ENCODE measurements around the gene FFAR4. TPM values are rescaled to one million over a fixed set of nuclear protein-coding genes. Genes with fewer than 3 reads are reported as not detected.

Gene FFAR4
- total RNA-seq, 1 donor from 2014 or later, result not detected

DNA sequence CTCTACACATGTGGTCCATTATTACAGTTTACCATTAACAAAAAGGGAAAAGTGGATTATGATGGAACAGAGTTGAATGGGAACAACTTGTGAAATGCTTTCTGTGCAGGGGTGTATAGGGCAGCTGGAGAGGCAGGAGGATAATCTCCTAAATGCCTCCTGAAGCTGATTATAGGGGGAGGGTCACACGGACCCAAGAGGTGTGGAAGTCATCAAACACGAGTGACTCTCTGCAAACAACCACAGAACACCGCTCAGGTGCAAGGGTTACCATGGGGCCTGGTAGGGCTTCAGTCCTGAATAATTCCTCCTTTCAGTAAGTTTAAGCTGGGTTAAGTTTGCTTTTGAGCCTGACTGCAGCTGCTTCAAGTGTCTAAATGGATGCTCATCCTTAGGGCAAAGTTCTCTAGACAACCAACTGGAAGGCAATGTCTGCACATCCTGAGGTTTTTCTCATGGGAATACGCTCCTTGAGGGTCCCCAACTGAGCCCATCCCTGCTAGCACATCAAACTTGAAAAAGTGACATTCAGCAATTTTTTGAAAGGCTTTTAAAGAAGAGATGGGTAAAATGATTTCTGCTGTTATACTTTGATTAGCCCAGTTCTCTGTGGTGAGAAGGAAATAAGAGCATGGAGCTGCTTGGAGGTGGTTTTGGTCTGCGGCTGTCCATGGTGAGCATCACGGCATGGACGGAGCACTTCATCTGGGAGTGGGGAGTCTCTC is 47.8 kb downstream of the FFAR4 start:
- no peak overlapping the region for H3K4me3 Mint-ChIP-seq (ENCODE audit: unreplicated experiment)
- H3K27ac Mint-ChIP-seq (ENCODE audit: unreplicated experiment), result no peak overlapping the region
- no peak for DNase-seq (ENCODE audit: extremely low spot score, unreplicated experiment)
- TF ChIP-seq, protein P1, sequence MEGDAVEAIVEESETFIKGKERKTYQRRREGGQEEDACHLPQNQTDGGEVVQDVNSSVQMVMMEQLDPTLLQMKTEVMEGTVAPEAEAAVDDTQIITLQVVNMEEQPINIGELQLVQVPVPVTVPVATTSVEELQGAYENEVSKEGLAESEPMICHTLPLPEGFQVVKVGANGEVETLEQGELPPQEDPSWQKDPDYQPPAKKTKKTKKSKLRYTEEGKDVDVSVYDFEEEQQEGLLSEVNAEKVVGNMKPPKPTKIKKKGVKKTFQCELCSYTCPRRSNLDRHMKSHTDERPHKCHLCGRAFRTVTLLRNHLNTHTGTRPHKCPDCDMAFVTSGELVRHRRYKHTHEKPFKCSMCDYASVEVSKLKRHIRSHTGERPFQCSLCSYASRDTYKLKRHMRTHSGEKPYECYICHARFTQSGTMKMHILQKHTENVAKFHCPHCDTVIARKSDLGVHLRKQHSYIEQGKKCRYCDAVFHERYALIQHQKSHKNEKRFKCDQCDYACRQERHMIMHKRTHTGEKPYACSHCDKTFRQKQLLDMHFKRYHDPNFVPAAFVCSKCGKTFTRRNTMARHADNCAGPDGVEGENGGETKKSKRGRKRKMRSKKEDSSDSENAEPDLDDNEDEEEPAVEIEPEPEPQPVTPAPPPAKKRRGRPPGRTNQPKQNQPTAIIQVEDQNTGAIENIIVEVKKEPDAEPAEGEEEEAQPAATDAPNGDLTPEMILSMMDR (IDR thresholded peaks at IDR 0.05), result no peak
- H3K36me3 Mint-ChIP-seq (ENCODE audit: unreplicated experiment), result no peaks in the 10 kb centered on the region
- no peaks in the 10 kb centered on the region for H3K4me1 Mint-ChIP-seq (ENCODE audit: unreplicated experiment)
- peaks cover 13% of the 10 kb centered on the region for H3K27me3 Mint-ChIP-seq (ENCODE audit: unreplicated experiment)
- no peaks in the 10 kb centered on the region for H3K9me3 Mint-ChIP-seq (ENCODE audit: unreplicated experiment)

DNA sequence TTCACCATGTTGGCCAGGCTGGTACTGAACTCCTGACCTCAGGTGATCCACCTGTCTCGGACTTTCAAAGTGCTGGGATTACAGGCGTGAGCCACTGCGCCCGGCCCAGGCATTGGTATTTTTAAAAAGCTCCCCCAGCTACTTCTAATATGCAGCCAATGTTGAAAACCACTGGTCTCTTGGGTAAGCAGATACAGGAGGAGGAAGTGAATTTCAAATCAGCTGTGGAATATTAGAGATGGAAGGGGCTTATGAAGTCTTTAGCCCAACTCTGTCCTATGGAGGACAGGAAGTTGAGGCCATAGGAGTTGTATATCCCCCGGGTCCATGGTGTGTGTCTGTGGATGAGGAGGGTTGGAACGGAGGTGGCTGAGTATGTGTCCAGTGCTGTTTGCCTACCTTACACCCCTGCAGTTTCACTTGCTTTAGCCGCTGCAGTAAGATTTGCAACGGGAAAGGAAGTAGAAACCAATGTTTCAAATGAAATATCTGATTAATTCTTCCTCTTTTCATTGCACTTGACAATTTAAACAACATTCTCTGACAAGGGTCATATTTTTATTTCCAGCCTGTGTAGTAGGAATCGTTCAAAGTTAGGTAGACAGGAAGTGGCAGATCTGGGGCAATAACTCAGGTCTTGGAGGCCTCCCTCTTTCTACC is 49.2 kb downstream of the FFAR4 start:
- H3K36me3 Mint-ChIP-seq (ENCODE audit: unreplicated experiment), result no peaks in the 10 kb centered on the region
- no peaks in the 10 kb centered on the region for H3K9me3 Mint-ChIP-seq (ENCODE audit: unreplicated experiment)
- peaks cover 20% of the 10 kb centered on the region for H3K27me3 Mint-ChIP-seq (ENCODE audit: unreplicated experiment)
- DNase-seq (ENCODE audit: extremely low spot score, unreplicated experiment), result no peak
- TF ChIP-seq, protein P1 (IDR thresholded peaks at IDR 0.05), result no peak
- no peak overlapping the region for H3K4me3 Mint-ChIP-seq (ENCODE audit: unreplicated experiment)
- no peaks in the 10 kb centered on the region for H3K4me1 Mint-ChIP-seq (ENCODE audit: unreplicated experiment)
- H3K27ac Mint-ChIP-seq (ENCODE audit: unreplicated experiment), result no peak overlapping the region

DNA sequence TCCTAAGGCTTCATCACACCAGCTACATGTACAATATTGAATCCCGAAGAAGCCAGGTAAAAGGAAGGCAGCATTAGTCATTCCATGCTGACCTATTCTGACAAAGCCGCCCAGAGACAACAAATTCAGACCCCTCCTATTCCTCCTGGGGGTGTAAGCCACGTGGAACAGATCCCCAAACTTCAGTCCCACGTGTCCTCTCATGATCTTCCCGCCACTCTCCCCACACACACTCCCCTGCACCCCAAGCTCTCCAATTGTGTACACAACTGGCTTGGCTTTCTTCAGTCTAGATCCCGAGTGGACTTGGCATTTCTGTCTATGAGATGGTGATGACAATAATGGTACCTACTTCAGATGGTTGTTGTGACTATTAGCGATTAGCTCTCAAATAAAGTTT is 54.5 kb downstream of the FFAR4 start:
- H3K27me3 Mint-ChIP-seq (ENCODE audit: unreplicated experiment), result peaks cover 43% of the 10 kb centered on the region
- no peak overlapping the region for H3K4me3 Mint-ChIP-seq (ENCODE audit: unreplicated experiment)
- no peaks in the 10 kb centered on the region for H3K36me3 Mint-ChIP-seq (ENCODE audit: unreplicated experiment)
- H3K9me3 Mint-ChIP-seq (ENCODE audit: unreplicated experiment), result no peaks in the 10 kb centered on the region
- no peak overlapping the region for H3K27ac Mint-ChIP-seq (ENCODE audit: unreplicated experiment)
- no peak for DNase-seq (ENCODE audit: extremely low spot score, unreplicated experiment)
- no peaks in the 10 kb centered on the region for H3K4me1 Mint-ChIP-seq (ENCODE audit: unreplicated experiment)
- TF ChIP-seq, protein P1 (IDR thresholded peaks at IDR 0.05), result no peak

DNA sequence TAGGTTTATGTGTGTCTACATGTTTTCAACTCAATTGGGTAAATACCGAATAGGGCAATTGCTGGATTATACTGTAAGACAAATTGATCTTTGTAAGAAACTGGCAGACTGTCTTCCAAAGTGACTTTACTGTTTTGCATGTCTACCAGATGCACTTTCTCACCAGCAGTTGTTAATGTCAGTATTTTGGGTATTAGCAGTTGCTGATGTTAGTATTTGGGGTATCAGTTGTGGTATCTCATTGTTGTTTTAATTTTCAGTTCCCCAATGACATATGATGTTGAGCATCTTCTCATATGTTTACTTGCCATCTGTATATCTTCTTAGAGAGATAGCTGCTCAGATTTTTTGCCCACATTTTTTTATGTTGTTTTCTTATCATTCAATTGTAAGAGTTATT is 56.5 kb downstream of the FFAR4 start:
- Mint-ChIP-seq H3K27ac (ENCODE audit: unreplicated experiment) (no peak overlapping the region), H3K27me3 (ENCODE audit: unreplicated experiment) (peaks cover 41% of the 10 kb centered on the region), H3K36me3 (ENCODE audit: unreplicated experiment) (no peaks in the 10 kb centered on the region), H3K9me3 (ENCODE audit: unreplicated experiment) (no peaks in the 10 kb centered on the region), H3K4me1 (ENCODE audit: unreplicated experiment) (peaks cover 7% of the 10 kb centered on the region), H3K4me3 (ENCODE audit: unreplicated experiment) (no peak overlapping the region)
- TF ChIP-seq, protein P1 (IDR thresholded peaks at IDR 0.05), result no peak
- DNase-seq (ENCODE audit: extremely low spot score, unreplicated experiment), result no peak

DNA sequence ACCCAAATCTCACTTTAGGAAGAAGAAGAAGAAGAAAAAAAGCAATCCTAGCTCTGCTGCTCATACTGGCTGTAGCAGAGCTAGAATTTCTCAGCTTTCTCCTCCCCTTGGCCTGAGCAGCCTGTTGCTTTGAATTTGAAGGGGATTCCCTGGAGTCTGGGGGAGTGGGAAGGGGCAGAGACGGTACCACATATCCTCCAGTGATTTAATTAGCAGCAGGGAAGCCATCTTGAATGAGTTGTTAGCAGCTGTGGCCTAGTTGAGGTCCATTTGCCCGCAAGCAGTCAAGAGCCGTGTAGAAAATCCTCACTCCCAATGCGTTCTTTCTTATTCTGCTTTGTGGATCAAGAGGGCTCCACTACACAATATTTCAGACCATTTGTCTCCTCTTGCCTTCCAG is 62.4 kb downstream of the FFAR4 start:
- H3K27ac Mint-ChIP-seq (ENCODE audit: unreplicated experiment), result no peak overlapping the region
- no peaks in the 10 kb centered on the region for H3K9me3 Mint-ChIP-seq (ENCODE audit: unreplicated experiment)
- peaks cover 5% of the 10 kb centered on the region for H3K27me3 Mint-ChIP-seq (ENCODE audit: unreplicated experiment)
- H3K36me3 Mint-ChIP-seq (ENCODE audit: unreplicated experiment), result no peaks in the 10 kb centered on the region
- TF ChIP-seq, protein P1 (IDR thresholded peaks at IDR 0.05), result no peak
- H3K4me1 Mint-ChIP-seq (ENCODE audit: unreplicated experiment), result peaks cover 7% of the 10 kb centered on the region
- DNase-seq (ENCODE audit: extremely low spot score, unreplicated experiment), result no peak
- H3K4me3 Mint-ChIP-seq (ENCODE audit: unreplicated experiment), result no peak overlapping the region
